HG03045 (cell line): ENCODE data around the gene RNF213.

Source experiments
- ATAC-seq: cut with Tn5 transposase; IDR thresholded peaks from one replicate; pipeline ENCODE4 v1.9.1; 2021; ENCODE audit warnings: mild to moderate bottlenecking, moderate library complexity; ENCODE audit not compliant: unreplicated experiment

RNF213 gene

GRCh38 chr17:80443916-80444643, 183.4 kb downstream of the RNF213 start:
- no peak for ATAC-seq

- no peak for ATAC-seq
Observed at GRCh38 chr17:80444644-80444979, 184.0 kb downstream of the RNF213 start.

GRCh38 chr17:80445007-80445725, 184.5 kb downstream of the RNF213 start:
- ATAC-seq, result no peak

GRCh38 chr17:80445726-80446110, 185.1 kb downstream of the RNF213 start:
- ATAC-seq, result no peak

GRCh38 chr17:80446645-80447405, 186.2 kb downstream of the RNF213 start:
- no peak for ATAC-seq

- no peak for ATAC-seq
Observed at GRCh38 chr17:80447790-80448189, 187.1 kb downstream of the RNF213 start.
